Duodenal mucosa (tissue), 2 donors: ENCODE data around the gene TTLL11.

Source experiments
- H3K27ac ChIP-seq: one replicate; pipeline ENCODE4 v1.7.0; 2013; ENCODE audit warnings: low read depth, low read length
- H3K27me3 ChIP-seq, 2 donors: one replicate each; pipeline ENCODE4 v1.7.0; 2013; ENCODE audit warnings: low read length in 2 of 2, control low read depth in 1 of 2; ENCODE audit not compliant: insufficient read depth in 2 of 2, control insufficient read depth in 1 of 2
- H3K36me3 ChIP-seq, 2 donors: one replicate each; pipeline ENCODE4 v1.7.0; 2013; ENCODE audit warnings: low read length in 2 of 2, control low read depth in 1 of 2; ENCODE audit not compliant: insufficient read depth in 2 of 2, control insufficient read depth in 1 of 2
- H3K4me1 ChIP-seq, 2 donors: one replicate each; pipeline ENCODE4 v1.7.0; 2013; ENCODE audit warnings: low read length in 2 of 2, control low read depth in 1 of 2; ENCODE audit not compliant: insufficient read depth in 2 of 2, control insufficient read depth in 1 of 2
- H3K4me3 ChIP-seq, 2 donors: one replicate each; pipeline ENCODE4 v1.7.0; 2013; ENCODE audit warnings: low read length in 2 of 2, low read depth in 1 of 2
- H3K9ac ChIP-seq, 2 donors: one replicate each; pipeline ENCODE4 v1.7.0; 2013; ENCODE audit warnings: low read length in 2 of 2, low read depth in 1 of 2
- H3K9me3 ChIP-seq, 2 donors: one replicate each; pipeline ENCODE4 v1.7.0; 2013; ENCODE audit warnings: low read length in 2 of 2, control low read depth in 1 of 2; ENCODE audit not compliant: control insufficient read depth in 1 of 2

TTLL11 gene

GRCh38 chr9:121862371-121863332 lies 230.5 kb downstream of the TTLL11 start:
- Histone ChIP-seq H3K36me3 (no peaks in the 10 kb centered on the region), H3K4me1 (no peaks in the 10 kb centered on the region), H3K27ac (no peak overlapping the region), H3K9me3 (no peaks in the 10 kb centered on the region), H3K9ac (no peak overlapping the region), H3K4me3 (no peak overlapping the region), H3K27me3 (no peaks in the 10 kb centered on the region)

- Histone ChIP-seq H3K27ac (no peak overlapping the region), H3K9me3 (no peaks in the 10 kb centered on the region), H3K27me3 (no peaks in the 10 kb centered on the region), H3K4me3 (no peak overlapping the region), H3K4me1 (no peaks in the 10 kb centered on the region), H3K36me3 (no peaks in the 10 kb centered on the region), H3K9ac (no peak overlapping the region)
These were observed 231.5 kb downstream of the TTLL11 start for GRCh38 chr9:121861501-121862180.

- H3K4me1 ChIP-seq = no peaks in the 10 kb centered on the region
- no peaks in the 10 kb centered on the region for H3K36me3 ChIP-seq
- no peak overlapping the region for H3K9ac ChIP-seq
- no peak overlapping the region for H3K4me3 ChIP-seq
- no peaks in the 10 kb centered on the region for H3K27me3 ChIP-seq
- no peaks in the 10 kb centered on the region for H3K9me3 ChIP-seq
- H3K27ac ChIP-seq = no peak overlapping the region
These were observed 232.4 kb downstream of the TTLL11 start for GRCh38 chr9:121860744-121861143.

GRCh38 chr9:121860213-121860612 lies 232.9 kb downstream of the TTLL11 start:
- no peaks in the 10 kb centered on the region for H3K27me3 ChIP-seq
- no peak overlapping the region for H3K27ac ChIP-seq
- H3K4me3 ChIP-seq = no peak overlapping the region
- H3K9me3 ChIP-seq = no peaks in the 10 kb centered on the region
- no peaks in the 10 kb centered on the region for H3K36me3 ChIP-seq
- no peak overlapping the region for H3K9ac ChIP-seq
- no peaks in the 10 kb centered on the region for H3K4me1 ChIP-seq

GRCh38 chr9:121859646-121860045 lies 233.5 kb downstream of the TTLL11 start:
- no peaks in the 10 kb centered on the region for H3K4me1 ChIP-seq
- no peak overlapping the region for H3K4me3 ChIP-seq
- no peaks in the 10 kb centered on the region for H3K9me3 ChIP-seq
- H3K9ac ChIP-seq = no peak overlapping the region
- no peaks in the 10 kb centered on the region for H3K27me3 ChIP-seq
- H3K27ac ChIP-seq = no peak overlapping the region
- no peaks in the 10 kb centered on the region for H3K36me3 ChIP-seq

GRCh38 chr9:121858788-121859187 lies 234.3 kb downstream of the TTLL11 start:
- Histone ChIP-seq H3K9me3 (no peaks in the 10 kb centered on the region), H3K36me3 (no peaks in the 10 kb centered on the region), H3K27me3 (no peaks in the 10 kb centered on the region), H3K4me1 (no peaks in the 10 kb centered on the region), H3K4me3 (no peak overlapping the region), H3K9ac (no peak overlapping the region), H3K27ac (no peak overlapping the region)

- no peaks in the 10 kb centered on the region for H3K4me1 ChIP-seq
- H3K9ac ChIP-seq = no peak overlapping the region
- H3K27me3 ChIP-seq = no peaks in the 10 kb centered on the region
- no peaks in the 10 kb centered on the region for H3K9me3 ChIP-seq
- no peak overlapping the region for H3K27ac ChIP-seq
- no peaks in the 10 kb centered on the region for H3K36me3 ChIP-seq
- H3K4me3 ChIP-seq = no peak overlapping the region
These were observed 235.2 kb downstream of the TTLL11 start for GRCh38 chr9:121857928-121858327.

GRCh38 chr9:121855476-121855875 lies 237.6 kb downstream of the TTLL11 start:
- H3K9me3 ChIP-seq = no peaks in the 10 kb centered on the region
- no peak overlapping the region for H3K4me3 ChIP-seq
- no peaks in the 10 kb centered on the region for H3K4me1 ChIP-seq
- no peaks in the 10 kb centered on the region for H3K36me3 ChIP-seq
- H3K27ac ChIP-seq = no peak overlapping the region
- H3K27me3 ChIP-seq = no peaks in the 10 kb centered on the region
- no peak overlapping the region for H3K9ac ChIP-seq

GRCh38 chr9:121853617-121854395 lies 239.3 kb downstream of the TTLL11 start:
- no peaks in the 10 kb centered on the region for H3K36me3 ChIP-seq
- no peak overlapping the region for H3K4me3 ChIP-seq
- no peaks in the 10 kb centered on the region for H3K4me1 ChIP-seq
- no peak overlapping the region for H3K9ac ChIP-seq
- no peaks in the 10 kb centered on the region for H3K27me3 ChIP-seq
- peaks cover 2 to 5% of the 10 kb centered on the region in 2 donors for H3K9me3 ChIP-seq
- H3K27ac ChIP-seq = no peak overlapping the region
